ENCODE results near the gene RAPGEF3. TPM values are rescaled to one million over a fixed set of nuclear protein-coding genes. Genes with fewer than 3 reads are reported as not detected.
A peak's percentile ranks its signal among the peaks of the same experiment; 100 is the strongest.

The RAPGEF3 gene
- total and polyA plus RNA-seq, 4 donors, result 3.1 to 149 (median 89.0) TPM

DNA sequence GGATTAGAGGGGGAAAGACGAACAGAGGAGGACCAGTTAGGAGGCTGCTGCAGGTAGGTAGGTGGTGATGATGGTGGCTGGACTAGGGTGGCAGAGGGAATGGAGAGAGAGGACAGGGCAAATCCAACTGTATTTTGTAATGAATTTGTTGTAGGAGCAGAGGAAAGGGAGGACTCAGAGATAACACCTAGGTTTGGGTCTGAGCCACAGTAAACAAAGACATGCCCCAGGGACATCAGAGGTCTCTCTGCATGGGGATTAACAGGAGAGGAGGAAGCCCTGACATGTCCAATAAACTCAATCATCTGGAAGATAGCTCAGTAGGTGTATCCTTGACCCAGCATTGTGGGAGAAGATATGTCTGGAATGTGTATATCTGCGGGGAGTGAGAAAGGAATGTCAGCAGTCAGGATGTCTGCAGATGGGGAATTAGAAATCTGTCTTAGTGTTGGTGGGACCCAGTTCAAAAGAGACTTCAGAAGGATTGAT lies 9.7 kb upstream of the RAPGEF3 start:
- ATAC-seq (ENCODE audit: low FRiP score), result no peak
- DNase-seq, result no peak
- no peaks in the 10 kb centered on the region for H3K4me1 ChIP-seq (ENCODE audit: control insufficient read depth in 1 of 2, insufficient read depth in 2 of 2, low read length in 2 of 2)
- no peak overlapping the region for H3K27ac ChIP-seq (ENCODE audit: low read depth in 1 of 2, low read length in 2 of 2)
- no peaks in the 10 kb centered on the region for H3K27me3 ChIP-seq (ENCODE audit: control insufficient read depth in 1 of 2, insufficient read depth in 2 of 2, low read length in 1 of 2)
- intact Hi-C loops (cut with DNase I), result loop anchor here in 1 of 2 donors (2.0 kb wide), 1 partner anchor 52 kb away; no protein-coding TSS in a partner anchor
- H3K9me3 ChIP-seq (ENCODE audit: control insufficient read depth, low read length), result no peaks in the 10 kb centered on the region
- H3K36me3 ChIP-seq (ENCODE audit: control insufficient read depth in 1 of 2, insufficient read depth in 2 of 2, low read length in 1 of 2), result no peaks in the 10 kb centered on the region
- 58 to 61% methylated on average over 2 of the region's 2 CpGs for WGBS, 2 donors
- H3K4me3 ChIP-seq (ENCODE audit: low read length in 2 of 2), result no peak overlapping the region

DNA sequence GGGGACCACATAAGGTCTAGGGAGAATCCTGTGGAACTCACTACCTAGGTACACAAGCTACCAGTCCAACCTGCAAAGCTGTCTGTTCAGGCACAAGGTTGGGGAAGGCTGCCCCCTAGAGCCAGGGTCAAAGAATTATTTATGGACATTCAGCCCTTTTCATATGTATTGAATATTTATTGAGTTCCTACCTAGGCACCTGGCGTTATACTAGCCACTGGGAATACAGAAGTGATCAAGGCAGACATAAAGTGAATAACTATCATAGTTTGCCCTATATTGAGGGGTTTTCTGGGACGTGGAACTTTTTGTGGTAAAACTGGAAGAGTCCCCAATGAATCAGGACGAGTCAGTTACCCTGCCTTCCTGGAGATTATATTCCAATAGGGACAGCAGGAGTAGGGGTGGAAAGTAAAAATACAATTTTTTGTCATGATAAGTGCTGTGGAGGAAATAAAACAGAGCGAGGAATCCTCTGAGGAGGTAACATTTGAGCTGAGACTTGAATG lies 8.6 kb upstream of the RAPGEF3 start:
- H3K27ac ChIP-seq (ENCODE audit: low read depth in 1 of 2, low read length in 2 of 2), result no peak overlapping the region
- H3K9me3 ChIP-seq (ENCODE audit: control insufficient read depth, low read length), result no peaks in the 10 kb centered on the region
- intact Hi-C loops (cut with DNase I), result loop anchor here (2.0 kb wide), 2 partner anchors 24 to 52 kb away; no protein-coding TSS in a partner anchor
- no peaks in the 10 kb centered on the region for H3K27me3 ChIP-seq (ENCODE audit: control insufficient read depth in 1 of 2, insufficient read depth in 2 of 2, low read length in 1 of 2)
- no peak for DNase-seq
- WGBS, 2 donors, result 54 to 56% methylated on average over 4 of the region's 4 CpGs
- no peak for ATAC-seq (ENCODE audit: low FRiP score)
- H3K4me1 ChIP-seq (ENCODE audit: control insufficient read depth in 1 of 2, insufficient read depth in 2 of 2, low read length in 2 of 2), result no peaks in the 10 kb centered on the region
- no peaks in the 10 kb centered on the region for H3K36me3 ChIP-seq (ENCODE audit: control insufficient read depth in 1 of 2, insufficient read depth in 2 of 2, low read length in 1 of 2)
- H3K4me3 ChIP-seq (ENCODE audit: low read length in 2 of 2), result no peak overlapping the region

DNA sequence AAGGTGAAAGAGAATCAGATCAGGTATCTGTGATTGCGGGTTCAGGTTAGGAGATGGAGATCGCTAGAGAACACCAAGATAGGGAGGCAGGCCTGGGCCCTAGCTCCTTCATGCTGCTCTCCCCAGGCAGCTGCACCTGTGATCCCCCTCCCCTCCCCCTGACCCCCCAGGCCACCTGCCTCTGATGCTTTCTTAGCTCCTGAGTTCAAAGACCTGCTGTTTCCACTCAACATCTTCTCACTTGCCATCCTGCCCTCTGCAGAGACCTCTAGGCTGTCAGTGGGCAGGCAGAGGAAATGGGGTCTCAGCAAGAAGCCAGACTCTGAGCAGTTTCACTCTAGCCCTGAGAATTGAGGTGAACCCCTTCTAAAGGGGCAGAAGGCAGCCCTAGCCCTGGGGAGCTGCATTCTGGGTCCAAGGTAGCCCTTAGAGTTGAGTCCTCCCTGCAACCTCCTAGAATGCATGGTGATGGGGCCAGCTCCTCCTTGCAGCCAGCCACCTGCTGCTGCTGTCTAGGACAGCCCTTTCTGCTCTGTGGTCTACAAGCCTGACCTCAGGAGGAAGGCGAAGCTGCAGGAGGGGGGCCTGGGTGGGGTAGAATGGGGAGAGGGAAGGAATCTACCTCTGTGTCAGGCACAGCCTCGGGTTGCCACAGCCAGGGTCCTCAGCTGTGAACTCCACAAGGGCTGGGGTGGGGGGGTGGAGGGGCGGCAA lies 8.0 kb upstream of the RAPGEF3 start:
- Histone ChIP-seq H3K27ac (ENCODE audit: low read depth in 1 of 2, low read length in 2 of 2) (no peak overlapping the region), H3K27me3 (ENCODE audit: control insufficient read depth in 1 of 2, insufficient read depth in 2 of 2, low read length in 1 of 2) (no peaks in the 10 kb centered on the region), H3K4me1 (ENCODE audit: control insufficient read depth in 1 of 2, insufficient read depth in 2 of 2, low read length in 2 of 2) (no peaks in the 10 kb centered on the region), H3K9me3 (ENCODE audit: control insufficient read depth, low read length) (no peaks in the 10 kb centered on the region), H3K4me3 (ENCODE audit: low read length in 2 of 2) (no peak overlapping the region), H3K36me3 (ENCODE audit: control insufficient read depth in 1 of 2, insufficient read depth in 2 of 2, low read length in 1 of 2) (no peaks in the 10 kb centered on the region)
- DNase-seq, result no peak
- no peak for ATAC-seq (ENCODE audit: low FRiP score)
- intact Hi-C loops (cut with DNase I), result loop anchor here (2.0 kb wide), 2 partner anchors 24 to 52 kb away; no protein-coding TSS in a partner anchor
- WGBS, 2 donors, result 81 to 83% methylated on average over 5 of the region's 5 CpGs

DNA sequence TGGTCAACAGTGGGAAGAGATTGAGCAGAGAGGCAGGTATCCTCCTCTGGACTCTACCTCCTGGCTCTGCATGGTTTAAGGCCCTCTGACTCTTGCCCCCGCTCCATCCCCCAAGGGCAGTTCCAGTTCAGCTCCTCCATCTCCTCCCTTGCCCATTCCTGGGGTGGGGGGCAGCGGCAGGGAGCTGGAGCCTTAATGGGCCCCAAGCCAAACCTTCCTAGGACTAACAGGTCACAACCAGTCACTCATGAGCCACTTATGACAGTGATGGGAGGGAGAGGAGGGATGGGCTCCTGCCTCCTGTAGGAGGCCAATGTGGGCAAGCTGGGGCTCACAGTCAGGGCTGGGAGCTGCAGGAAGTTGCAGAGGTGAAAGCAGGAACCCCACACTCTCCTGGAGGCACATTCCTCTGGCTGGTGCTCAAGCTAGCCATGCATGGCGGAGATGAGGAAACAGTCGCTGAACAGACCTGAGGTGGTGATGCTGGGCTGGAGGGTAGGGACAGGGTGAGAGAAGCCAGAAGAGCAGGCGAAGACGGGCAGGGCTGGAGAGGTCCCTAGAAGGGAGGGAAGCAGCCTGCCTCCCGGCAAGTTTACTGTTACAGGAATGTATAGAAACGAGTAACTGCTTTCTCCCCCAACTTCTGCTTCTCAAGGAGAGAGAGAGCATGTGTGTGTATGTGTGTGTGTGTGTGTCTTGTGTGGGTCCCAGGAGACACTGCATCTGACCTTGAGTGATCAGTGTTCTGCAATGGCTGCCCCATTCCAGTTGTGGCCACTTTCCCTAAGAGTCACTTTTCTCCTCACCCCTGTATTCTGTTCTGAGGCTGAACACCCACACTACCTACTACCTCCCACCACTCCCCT lies 5.0 kb upstream of the RAPGEF3 start:
- no peaks in the 10 kb centered on the region for H3K27me3 ChIP-seq (ENCODE audit: control insufficient read depth in 1 of 2, insufficient read depth in 2 of 2, low read length in 1 of 2)
- H3K4me3 ChIP-seq (ENCODE audit: low read length in 2 of 2), result no peak overlapping the region
- no peaks in the 10 kb centered on the region for H3K36me3 ChIP-seq (ENCODE audit: control insufficient read depth in 1 of 2, insufficient read depth in 2 of 2, low read length in 1 of 2)
- WGBS, 2 donors, result 84 to 89% methylated on average over 7 to 8 of the region's 8 CpGs
- intact Hi-C loops (cut with DNase I), result no loop called here
- no peaks in the 10 kb centered on the region for H3K9me3 ChIP-seq (ENCODE audit: control insufficient read depth, low read length)
- no peaks in the 10 kb centered on the region for H3K4me1 ChIP-seq (ENCODE audit: control insufficient read depth in 1 of 2, insufficient read depth in 2 of 2, low read length in 2 of 2)
- ATAC-seq (ENCODE audit: low FRiP score) (no peak), DNase-seq (no peak)
- no peak overlapping the region for H3K27ac ChIP-seq (ENCODE audit: low read depth in 1 of 2, low read length in 2 of 2)

DNA sequence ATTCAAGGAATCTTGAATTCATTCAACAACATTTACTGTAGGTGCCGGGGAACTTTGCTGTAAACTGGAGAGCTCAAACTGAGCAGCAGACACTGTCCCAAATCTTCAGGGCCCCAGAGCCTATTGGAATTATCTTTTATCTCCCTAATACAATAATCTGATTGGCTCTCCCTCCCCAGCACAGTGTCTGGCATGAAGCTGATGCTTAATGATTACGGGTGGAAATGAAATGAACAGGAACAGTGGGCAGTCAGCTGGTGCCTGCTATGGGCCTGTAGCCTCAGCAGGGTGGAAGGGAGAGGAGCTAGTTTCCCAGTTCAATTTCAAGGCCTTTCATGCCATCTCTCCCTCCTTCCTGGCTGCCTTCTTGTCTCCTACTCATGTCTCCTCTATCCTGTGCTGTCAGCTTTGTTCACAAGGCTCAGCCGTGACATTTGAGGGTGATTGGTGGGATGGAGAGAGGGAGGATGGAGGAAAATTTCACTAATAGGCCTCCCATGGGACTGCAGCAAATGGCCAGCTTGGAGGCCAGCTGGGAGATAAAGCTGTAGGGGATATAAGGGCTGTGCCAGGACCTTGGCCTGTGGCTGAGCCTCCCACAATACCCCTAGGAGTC lies 4.3 kb upstream of the RAPGEF3 start:
- H3K27me3 ChIP-seq (ENCODE audit: control insufficient read depth in 1 of 2, insufficient read depth in 2 of 2, low read length in 1 of 2), result no peaks in the 10 kb centered on the region
- 80 to 83% methylated on average over 3 of the region's 3 CpGs for WGBS, 2 donors
- DNase-seq, result no peak
- H3K9me3 ChIP-seq (ENCODE audit: control insufficient read depth, low read length), result no peaks in the 10 kb centered on the region
- no peak for ATAC-seq (ENCODE audit: low FRiP score)
- no peak overlapping the region for H3K4me3 ChIP-seq (ENCODE audit: low read length in 2 of 2)
- intact Hi-C loops (cut with DNase I), result no loop called here
- H3K36me3 ChIP-seq (ENCODE audit: control insufficient read depth in 1 of 2, insufficient read depth in 2 of 2, low read length in 1 of 2), result no peaks in the 10 kb centered on the region
- no peaks in the 10 kb centered on the region for H3K4me1 ChIP-seq (ENCODE audit: control insufficient read depth in 1 of 2, insufficient read depth in 2 of 2, low read length in 2 of 2)
- no peak overlapping the region for H3K27ac ChIP-seq (ENCODE audit: low read depth in 1 of 2, low read length in 2 of 2)

DNA sequence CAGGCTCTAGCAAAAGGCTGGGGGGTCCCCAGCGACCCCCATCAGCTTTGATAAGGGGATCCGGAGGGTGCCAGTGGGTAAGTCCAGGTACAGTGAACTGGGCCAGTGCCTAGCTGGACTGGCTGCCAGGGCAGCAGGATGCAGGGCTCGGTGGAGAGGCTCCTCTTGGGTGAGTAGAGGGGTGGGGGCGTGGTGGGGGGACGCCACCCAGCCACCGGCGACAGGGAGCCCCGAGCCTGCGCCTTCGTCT lies 171 bp downstream of the RAPGEF3 start:
- intact Hi-C loops (cut with DNase I), result no loop called here
- no peak for DNase-seq
- 1% methylated on average over 10 of the region's 10 CpGs for WGBS, 2 donors
- Histone ChIP-seq H3K9me3 (ENCODE audit: control insufficient read depth, low read length) (no peaks in the 10 kb centered on the region), H3K27me3 (ENCODE audit: control insufficient read depth in 1 of 2, insufficient read depth in 2 of 2, low read length in 1 of 2) (no peaks in the 10 kb centered on the region), H3K27ac (ENCODE audit: low read depth in 1 of 2, low read length in 2 of 2) (peak overlapping the region in 1 of 2 donors; percentile 4), H3K36me3 (ENCODE audit: control insufficient read depth in 1 of 2, insufficient read depth in 2 of 2, low read length in 1 of 2) (no peaks in the 10 kb centered on the region), H3K4me1 (ENCODE audit: control insufficient read depth in 1 of 2, insufficient read depth in 2 of 2, low read length in 2 of 2) (peaks cover 2 to 4% of the 10 kb centered on the region in 2 donors), H3K4me3 (ENCODE audit: low read length in 2 of 2) (peak overlapping the region in 1 of 2 donors; percentile 41)
- ATAC-seq (ENCODE audit: low FRiP score), result no peak

DNA sequence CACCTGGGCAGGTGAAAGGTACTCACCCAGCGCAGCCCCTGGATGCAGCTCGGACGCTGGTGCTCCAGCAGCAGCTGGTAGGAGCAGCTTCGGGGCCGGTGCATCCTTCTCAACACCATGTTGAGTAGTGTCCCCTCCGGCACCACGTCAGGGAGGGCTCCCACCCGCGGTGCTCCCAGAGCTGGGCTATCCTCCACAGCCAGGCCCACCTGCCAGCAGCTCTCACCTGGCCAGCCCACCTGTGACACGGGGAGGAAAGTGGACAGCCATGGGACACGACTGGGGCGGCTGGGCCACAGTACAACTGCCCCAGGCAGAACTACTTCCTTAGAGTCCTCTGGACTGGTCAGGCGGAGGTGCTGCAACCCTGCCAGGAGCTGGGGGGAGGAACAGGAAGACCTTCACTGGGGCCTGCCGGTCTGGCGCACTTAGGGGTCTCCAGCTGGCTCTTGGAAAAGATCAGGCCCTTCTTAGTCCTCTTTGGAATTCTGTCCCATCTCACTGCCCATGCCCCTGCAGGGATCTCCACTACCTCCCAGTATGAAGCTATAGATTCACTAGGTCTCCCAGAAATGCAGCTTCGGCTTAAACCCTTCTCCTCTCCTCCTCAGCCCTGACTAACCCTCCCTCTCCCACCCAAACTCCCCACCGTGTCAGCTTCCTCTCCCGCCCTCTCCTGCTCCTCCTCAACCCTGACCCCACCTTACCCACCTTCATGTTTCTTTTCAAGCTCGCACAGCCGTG lies 668 bp downstream of the RAPGEF3 start:
- peak in 1 of 2 donors; percentile 70 for DNase-seq
- Histone ChIP-seq H3K4me3 (ENCODE audit: low read length in 2 of 2) (peak overlapping the region in 1 of 2 donors; percentile 41), H3K4me1 (ENCODE audit: control insufficient read depth in 1 of 2, insufficient read depth in 2 of 2, low read length in 2 of 2) (peaks cover 2 to 4% of the 10 kb centered on the region in 2 donors), H3K36me3 (ENCODE audit: control insufficient read depth in 1 of 2, insufficient read depth in 2 of 2, low read length in 1 of 2) (no peaks in the 10 kb centered on the region), H3K9me3 (ENCODE audit: control insufficient read depth, low read length) (no peaks in the 10 kb centered on the region), H3K27me3 (ENCODE audit: control insufficient read depth in 1 of 2, insufficient read depth in 2 of 2, low read length in 1 of 2) (no peaks in the 10 kb centered on the region), H3K27ac (ENCODE audit: low read depth in 1 of 2, low read length in 2 of 2) (peak overlapping the region in 1 of 2 donors; percentile 4)
- no peak for ATAC-seq (ENCODE audit: low FRiP score)
- 50% methylated on average over 20 of the region's 20 CpGs for WGBS, 2 donors
- intact Hi-C loops (cut with DNase I), result no loop called here

DNA sequence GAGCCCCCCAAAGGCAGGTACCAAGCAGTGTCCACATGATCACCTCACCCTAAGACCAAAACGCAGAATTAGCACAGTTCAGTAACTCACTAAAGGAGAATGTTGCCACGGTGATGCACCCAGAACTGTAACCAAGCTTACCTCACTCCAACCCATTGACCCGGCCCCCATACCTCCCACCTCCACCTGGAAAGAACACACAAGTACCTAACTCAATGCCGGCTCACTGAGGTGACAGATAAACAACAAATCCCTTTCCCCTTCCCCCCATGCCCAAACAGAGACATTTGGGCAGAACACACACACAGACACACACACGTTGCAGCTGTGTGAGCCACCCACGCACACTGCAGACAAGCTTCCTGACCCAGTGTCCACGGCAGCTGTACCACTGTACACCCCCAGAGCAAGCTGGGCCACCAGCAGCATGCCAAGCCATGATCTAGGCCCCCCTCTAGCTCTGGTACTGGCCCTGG lies 1.3 kb downstream of the RAPGEF3 start:
- Histone ChIP-seq H3K9me3 (ENCODE audit: control insufficient read depth, low read length) (no peaks in the 10 kb centered on the region), H3K36me3 (ENCODE audit: control insufficient read depth in 1 of 2, insufficient read depth in 2 of 2, low read length in 1 of 2) (no peaks in the 10 kb centered on the region), H3K27me3 (ENCODE audit: control insufficient read depth in 1 of 2, insufficient read depth in 2 of 2, low read length in 1 of 2) (no peaks in the 10 kb centered on the region), H3K27ac (ENCODE audit: low read depth in 1 of 2, low read length in 2 of 2) (no peak overlapping the region), H3K4me3 (ENCODE audit: low read length in 2 of 2) (peak overlapping the region in 1 of 2 donors; percentile 41), H3K4me1 (ENCODE audit: control insufficient read depth in 1 of 2, insufficient read depth in 2 of 2, low read length in 2 of 2) (peaks cover 2 to 4% of the 10 kb centered on the region in 2 donors)
- 73 to 80% methylated on average over 7 of the region's 7 CpGs for WGBS, 2 donors
- no peak for DNase-seq
- ATAC-seq (ENCODE audit: low FRiP score), result no peak
- intact Hi-C loops (cut with DNase I), result no loop called here
